Stimulated activated CD4-positive, alpha-beta T cell treated with anti-CD3 and anti-CD28 coated beads, Interleukin-12 subunit alpha, Interleukin-12 subunit beta, amount 100 ng/mL, for 24 hours (primary cell): ENCODE results near the gene NEDD9.

Experiments used
- DNase-seq, 2 experiments: peaks; one replicate each; pipeline ENCODE4 v3.0.0-alpha.2; 2020; ENCODE audit warnings: low read depth in 2 of 2

NEDD9 gene, protein sequence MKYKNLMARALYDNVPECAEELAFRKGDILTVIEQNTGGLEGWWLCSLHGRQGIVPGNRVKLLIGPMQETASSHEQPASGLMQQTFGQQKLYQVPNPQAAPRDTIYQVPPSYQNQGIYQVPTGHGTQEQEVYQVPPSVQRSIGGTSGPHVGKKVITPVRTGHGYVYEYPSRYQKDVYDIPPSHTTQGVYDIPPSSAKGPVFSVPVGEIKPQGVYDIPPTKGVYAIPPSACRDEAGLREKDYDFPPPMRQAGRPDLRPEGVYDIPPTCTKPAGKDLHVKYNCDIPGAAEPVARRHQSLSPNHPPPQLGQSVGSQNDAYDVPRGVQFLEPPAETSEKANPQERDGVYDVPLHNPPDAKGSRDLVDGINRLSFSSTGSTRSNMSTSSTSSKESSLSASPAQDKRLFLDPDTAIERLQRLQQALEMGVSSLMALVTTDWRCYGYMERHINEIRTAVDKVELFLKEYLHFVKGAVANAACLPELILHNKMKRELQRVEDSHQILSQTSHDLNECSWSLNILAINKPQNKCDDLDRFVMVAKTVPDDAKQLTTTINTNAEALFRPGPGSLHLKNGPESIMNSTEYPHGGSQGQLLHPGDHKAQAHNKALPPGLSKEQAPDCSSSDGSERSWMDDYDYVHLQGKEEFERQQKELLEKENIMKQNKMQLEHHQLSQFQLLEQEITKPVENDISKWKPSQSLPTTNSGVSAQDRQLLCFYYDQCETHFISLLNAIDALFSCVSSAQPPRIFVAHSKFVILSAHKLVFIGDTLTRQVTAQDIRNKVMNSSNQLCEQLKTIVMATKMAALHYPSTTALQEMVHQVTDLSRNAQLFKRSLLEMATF

DNA sequence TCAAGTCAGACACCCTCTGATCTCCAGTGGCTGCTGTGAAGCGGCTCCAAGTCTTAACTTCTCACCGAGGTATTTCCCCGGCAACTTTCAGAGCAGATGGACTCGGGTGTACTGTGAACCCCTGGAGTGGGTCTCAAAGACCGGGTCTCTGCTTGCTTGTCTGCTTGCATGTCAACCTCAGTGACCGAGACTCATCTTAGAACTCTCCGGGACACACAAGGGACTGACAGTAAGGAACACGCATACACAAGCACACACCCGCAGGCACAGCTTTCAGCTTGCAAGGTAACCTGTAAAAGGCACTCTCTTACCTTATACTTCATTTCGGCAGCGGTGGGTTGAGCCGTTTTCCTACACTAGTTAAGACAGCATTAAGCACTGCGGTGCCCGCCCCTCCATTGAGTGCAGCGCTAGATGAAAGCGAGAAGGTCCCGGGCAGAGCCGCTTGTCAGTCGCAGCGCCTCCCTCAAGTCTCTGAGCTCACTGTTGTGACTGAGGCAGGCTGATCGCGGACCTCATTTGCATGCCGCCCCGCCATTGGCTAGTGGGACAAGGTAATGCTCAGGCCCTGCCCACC lies at the start of gene NEDD9:
TSS of gene NEDD9 (minus strand) at position 476 of the 577 bp plus-strand sequence. CDS start at position 323, 153 bp downstream.
- DNase-seq, result peak; percentile 90

DNA sequence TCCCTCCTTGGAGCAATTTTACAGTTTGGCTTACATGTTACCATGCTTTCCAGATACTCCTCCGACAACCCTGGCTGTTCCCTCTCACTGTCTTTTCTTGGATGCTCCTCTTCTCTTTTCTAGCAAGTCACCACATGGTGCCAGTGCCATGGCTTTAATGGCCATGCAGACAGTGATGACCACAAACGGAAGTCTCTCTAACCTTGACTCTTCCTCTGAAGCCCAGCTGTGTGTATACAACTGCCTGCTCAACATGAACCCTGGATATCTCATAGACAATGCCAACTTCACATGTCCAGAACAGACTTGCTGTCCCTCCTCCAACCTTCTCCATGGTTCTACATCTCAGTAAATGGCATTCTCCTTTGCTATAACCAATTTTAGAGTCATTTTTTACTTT lies 49.8 kb upstream of the NEDD9 start:
- no peak for DNase-seq

DNA sequence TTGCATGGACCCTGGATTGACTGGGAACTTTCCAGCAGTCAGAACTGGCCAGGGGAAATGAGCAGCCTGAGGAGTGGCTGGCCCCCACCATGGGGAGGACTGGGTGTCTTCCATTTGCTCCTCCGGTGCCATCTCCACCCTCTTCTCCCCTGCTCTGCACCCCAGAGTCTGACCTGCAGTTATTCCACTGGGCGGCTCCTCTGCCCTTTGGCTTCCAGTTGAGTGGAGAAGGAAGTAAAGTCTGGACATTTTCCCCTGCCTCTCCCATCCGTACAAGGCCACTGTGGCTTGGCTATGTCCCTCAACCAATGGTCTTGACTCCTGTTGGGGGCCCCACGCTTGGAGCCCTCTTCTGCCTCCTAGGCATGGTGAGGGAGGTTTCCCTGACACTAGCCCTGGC lies 47.9 kb upstream of the NEDD9 start:
- no peak for DNase-seq

DNA sequence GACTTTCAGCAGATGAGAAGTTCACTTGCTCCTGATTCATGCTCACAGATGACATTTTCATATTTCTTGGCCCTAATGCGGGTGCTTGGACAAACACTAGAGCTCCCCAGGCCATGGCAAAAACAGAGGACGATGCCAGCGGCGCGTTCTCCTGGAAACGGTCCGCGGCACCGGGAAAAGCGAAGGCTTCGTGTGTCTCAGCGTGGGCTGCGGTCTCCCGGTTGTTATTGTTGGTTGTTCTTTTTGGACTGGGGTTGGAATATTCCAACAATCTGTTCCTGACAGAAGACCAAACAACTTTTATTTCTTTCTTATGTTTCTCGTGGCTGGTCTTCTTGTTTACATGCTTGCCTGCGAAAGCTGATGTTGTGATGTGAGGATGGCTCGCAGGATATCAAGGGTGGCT lies 46.8 kb upstream of the NEDD9 start:
- no peak for DNase-seq

DNA sequence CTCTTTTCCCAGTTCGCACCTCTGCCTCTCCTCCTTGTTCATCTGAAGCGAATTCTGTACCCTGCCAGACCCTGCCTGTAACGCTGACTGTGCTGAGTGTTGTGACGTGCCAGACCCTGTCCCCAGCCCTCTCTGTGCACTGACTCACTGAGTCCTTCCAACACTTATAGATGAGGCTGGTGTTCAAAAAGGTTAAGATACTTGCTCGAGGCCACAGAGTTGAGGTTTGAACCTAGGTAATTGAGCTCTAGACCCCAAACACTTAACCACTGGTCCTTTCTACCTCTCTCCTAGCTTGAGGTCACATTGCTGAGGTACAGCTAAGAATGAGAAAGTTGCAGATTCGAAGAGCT lies 45.7 kb upstream of the NEDD9 start:
- DNase-seq, result no peak

DNA sequence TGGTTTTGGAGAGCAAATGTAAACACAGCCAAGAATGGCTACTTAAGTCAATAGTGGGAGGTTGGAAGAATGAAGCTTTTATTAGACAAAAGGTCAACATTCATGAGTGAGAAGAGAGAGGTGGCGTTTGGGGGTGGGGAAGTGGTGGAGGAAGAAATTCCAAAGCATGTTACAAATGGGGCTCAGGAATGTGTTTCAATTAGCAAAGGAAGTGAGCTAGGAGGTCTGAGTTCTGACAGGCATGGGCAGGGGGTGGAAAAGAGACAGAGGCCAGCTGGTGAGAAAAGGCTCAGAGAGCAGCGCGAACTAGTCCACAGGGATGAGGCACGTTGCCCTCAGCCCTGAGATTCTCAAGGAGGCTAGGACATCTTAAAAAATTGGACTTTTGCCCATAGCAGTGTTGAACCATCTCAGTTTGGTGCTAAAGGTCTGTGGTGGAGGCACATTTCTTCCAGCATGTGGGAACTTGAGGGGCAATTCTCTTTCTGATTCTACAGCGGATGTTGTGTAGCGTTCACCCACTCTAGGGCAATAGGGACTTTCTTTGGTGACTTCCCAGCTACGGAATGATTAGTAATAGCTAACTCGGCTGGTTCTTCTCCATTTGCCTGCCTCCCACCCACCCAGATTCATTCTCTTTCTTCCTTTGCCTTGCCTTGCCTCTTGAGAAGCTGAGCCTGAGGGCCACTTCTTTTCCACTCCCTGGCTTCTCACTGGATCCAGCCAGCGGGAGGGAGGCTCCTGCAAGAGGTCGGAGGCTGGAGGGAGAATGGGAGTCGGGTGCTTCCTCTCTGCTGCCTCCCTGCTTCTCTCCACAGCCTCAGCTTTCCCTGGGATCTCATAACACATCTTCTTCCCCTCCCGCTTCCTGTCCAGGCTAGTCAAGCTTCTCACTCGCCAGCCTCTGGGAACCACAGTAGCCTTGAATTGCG lies 45.1 kb upstream of the NEDD9 start:
- no peak for DNase-seq

DNA sequence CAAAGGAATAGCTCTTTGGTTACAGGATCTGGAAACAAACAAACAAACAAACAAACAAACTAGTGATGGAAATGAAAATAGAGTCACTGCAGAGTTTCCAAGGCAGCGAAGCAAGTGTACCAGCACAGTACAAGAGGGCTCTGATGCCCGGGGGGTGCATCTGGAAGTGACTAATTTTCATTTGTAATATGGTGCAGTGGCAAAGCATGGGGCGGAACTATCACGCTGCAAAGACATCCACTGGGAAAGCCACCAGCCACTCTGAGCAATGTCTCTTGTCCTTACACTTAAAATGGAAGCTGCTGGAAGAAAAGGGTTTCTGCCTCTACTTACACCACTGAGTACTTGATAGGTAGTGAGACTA lies 44.4 kb upstream of the NEDD9 start:
- no peak for DNase-seq

DNA sequence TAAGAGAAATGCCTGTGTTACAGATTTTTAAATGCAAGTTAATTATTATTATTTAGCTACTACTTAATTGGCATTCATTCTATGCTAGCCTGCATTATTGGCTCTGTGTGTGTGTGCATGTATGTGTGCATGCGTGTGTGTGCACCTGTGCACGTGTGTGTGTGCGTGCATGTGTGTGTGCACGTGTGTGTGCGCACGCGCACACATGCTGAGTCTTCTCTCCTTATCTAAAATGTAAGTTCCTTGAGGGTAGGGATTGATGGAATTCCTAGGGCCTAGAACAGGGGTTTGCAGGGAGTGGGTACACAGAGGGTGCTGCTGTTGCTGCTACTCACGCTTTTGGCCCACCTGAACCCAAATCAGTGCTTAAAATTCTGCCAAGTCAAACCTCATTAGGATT lies 43.8 kb upstream of the NEDD9 start:
- DNase-seq, result no peak

DNA sequence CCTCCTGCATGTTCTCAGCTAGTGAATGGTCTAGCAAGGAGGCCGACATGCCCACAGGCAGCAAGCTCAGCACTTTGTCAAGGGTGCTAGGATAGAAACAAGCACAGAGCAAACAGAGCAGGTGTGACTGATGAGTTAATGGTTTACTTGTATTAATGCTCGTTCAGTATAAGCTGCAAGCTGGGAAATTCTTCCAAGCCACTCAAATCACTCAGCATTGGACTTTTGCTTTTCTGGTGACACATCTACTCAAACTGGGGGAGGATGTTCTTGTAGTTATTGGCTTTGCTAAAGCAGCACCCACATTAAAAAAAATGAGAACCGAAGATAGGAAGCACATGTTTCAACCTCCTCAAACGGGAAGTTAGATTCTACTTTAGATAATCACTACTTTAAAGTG lies 43.1 kb upstream of the NEDD9 start:
- no peak for DNase-seq

DNA sequence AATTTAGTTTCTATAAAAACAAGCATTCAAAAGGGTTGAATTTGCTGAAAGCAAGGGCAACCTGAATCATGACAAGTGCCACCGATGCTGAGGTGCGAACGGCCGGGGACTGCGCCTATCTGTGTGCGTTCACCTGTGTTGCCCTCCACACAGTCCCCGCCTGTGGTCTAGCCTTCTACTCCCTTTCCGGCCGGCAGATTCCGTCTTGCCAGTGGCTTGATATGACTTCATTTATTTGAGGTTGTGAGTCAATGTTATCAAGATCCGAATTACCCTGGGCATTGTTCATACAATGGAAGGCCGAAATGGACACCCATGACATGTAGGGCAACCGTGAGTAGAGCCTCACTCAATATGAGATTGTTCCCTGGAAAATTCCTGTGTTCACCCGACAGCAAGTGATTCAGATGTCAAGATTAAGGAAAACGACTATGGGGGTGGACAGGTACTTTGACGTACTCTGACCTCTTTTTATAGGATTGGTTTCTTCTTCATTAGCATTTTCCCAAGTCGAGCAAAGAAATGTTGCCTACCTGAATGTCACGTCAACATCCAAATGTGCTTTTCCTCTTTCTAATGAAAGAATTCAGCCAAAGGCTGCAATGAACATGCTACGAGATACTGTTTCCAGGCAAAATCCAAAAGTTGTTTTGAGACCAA lies 41.1 kb upstream of the NEDD9 start:
- no peak for DNase-seq

DNA sequence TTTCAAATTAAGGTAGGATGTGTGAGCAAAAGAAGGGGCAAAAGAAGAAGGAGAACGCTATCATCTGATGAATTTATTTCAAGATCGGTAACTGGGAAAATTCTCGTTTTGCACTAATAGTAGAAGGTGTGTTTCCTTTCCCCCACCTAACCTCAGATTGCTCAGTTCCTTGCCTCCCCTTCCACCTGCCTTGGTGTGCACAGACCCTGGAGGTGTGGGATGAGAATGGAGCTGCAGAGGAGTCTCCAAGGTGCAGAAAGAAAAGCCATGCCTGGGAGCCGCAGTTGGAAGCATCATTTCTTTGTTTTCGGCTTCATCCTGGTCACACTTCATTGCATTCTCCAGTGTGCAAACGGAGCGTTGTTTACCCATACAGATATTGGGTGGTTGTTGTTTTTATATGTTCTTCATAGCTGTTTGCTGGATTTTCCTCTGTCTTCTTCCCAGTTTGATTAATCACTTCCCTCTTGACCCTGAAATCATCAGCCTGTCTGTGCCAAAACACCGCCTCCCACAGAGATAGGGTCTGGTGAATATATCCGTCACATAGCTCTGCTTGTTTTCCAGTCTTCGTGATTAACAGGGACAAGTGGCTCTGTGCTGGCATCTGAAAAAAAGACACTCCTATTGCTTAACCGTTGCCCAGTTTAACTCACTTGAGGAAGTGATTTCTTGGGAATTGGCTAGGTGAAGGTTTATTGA lies 40.2 kb upstream of the NEDD9 start:
- DNase-seq, result no peak

DNA sequence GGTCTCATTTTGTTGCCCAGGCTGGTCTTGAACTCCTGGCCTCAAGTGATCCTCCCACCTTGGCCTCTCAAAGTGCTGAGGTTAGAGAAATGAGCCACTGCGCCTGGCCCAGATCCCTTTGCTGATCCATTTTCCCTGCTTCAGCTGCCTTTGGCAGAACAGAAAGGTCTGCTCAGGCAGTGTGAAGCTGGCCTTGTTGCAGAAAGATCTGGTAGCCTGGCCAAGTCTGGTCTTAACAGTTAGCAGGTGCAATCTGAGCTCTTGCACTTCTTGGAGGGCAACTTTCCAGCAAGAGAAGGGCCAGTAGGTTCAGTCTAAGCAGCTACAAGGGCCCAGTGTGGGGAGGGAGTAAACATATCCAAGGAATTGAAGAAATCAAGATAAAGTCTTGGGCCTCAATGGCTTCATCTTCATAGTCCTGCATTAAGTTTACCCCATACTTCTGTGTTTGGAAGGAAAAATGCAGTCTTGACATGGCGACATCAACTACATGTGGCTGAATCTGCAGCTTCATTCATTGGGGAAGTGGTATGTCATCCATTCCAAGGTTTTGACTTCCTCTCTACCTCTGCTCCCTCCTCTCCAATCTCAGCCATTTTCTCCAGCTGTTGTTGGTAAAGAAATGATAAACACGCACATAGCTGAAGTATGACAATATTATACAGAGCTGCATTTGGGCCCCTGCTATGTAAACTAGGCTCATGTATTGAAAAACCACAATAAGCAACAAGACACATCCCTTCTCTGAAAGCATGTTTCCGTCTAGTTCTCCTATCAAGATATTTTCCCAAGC lies 39.0 kb upstream of the NEDD9 start:
- DNase-seq, result no peak

DNA sequence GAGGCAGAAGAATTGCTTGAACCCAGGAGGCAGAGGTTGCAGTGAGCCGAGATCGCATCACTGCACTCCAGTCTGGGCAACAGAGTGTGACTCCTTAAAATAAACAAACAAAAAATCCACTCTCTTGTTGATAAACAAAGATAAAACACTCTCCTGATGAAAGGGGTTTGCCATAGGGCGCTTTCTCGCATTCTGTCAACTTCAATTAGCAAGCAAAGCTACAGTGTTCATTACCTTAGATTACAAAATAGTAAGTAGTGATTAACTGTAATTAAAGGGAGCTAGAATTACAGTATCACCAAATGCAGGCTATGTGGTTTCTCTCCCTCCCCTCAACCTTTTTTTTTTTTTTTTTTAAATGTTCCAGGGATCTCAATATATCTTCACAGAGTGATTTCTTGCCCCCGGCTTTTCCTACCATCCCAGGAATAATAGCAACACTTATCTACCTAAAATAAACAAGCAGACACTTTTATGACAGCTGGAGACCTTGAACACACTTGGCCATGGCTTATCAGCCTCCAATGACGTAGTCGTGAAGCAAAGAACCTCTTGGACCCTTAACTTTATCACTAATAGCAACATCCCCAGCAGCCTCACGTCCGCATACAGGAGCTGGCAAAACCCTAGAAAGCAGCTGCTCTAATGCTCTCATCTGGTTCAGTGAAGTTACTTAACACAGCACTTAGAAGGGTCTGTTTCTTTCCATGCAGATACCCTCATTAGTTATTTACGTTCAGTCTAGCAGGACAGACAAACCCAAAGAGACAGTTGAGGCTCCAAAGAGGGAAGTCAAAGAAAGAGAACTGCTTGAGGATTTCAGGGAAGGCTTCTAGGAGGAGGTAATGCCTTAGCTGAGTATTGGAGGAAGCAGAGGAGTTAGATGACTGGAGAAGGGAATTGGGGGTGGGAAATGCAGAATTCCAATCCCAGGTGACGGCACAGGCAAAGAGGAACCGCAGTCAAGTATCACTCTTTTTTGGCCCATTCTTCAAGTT lies 37.9 kb upstream of the NEDD9 start:
- DNase-seq, result no peak

DNA sequence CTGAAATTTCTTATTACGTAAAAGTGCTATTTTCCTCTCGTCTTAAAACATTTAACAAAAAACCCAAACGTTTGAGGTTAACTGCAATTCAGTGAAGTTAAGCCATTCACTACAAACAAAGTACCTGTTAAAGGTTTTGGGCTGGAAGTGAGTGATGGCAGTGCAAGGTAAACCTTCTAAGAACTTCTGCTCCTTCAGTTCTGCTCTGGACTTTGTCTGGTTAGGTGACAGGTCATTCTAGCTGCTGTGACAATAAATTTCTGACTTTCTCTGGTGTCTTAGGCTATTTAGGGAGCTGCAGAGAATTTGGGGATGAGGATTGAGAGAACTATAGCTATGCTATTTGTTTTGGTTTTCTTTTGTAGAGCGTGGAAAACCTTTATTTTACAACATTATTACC lies 36.5 kb upstream of the NEDD9 start:
- DNase-seq, result no peak

DNA sequence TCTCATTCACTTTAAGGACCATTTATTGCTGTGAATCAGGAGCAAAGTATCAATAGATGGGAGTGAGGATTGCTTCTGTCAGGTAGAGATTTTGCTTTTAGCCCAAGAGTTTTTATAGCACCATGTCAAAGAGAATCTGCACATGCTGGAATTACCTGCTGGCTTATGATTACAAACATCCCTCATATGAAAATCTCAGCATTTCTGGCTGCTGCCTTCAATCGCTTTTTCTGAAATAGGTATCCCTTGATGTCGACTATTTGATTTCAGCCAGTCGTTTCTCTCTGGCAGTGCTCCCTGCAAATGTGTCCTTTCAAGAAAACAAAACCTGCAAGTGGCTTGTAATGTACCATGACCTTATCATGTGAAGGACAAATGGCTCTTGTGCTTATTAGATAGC lies 34.5 kb upstream of the NEDD9 start:
- DNase-seq, result no peak

DNA sequence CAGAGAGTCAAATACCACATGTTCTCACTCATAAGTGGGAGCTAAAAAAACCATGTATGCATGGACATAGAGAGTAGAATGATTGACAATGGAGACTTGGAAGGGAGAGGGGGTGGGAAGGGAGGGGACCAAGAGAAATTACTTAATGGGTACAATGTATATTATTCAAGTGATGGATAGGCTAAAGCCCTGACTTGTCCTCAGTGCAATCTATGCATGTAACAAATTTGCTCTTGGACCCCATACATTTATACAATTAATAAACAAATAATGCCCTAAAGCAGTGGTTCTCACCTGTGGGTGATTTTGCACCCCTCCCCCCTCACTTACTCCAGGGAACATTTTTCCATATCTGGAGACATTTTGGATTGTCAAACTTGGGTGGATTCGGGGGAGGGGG lies 33.5 kb upstream of the NEDD9 start:
- no peak for DNase-seq

DNA sequence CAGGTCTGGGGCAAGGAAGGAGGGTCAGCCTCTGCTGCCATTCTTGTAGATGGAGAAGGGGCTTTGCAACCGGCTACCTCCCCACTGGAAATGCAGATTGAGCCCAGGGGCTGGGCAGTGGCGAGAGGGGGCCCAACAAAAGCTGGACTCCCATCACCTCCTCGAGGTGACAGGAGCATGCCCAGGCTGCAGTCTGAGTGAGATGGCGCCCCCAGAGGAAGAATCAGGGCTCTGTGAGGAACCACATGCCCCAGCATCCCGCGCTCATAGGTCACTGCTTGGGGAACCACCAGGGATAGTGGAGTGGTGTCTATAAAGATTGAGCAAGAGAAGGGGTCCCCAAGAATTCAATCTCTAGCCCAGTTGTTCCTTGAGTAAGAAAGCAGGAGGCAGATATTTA lies 31.6 kb upstream of the NEDD9 start:
- DNase-seq, result no peak

DNA sequence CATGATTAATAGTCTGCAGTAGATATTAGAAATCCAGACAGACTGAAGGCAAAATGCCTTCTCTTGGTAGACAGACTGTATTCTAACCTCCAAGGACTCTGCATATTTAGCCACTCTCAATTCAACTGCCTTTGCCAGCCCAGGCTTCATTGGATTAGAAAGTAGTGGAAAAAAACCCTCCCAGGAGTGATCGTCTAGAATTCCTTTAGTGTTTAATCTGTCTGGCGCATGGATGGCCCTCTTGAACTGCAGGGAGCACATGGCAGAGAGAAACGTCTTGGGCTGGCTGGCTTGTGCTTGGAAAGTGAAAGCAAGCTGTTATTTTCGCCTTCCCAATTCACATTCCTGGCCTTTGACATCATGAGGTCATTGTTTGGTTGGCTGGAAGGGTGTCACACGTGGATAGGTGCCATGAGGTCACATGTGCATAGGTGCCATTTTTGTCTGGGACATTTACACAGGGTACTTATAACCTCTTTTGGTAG lies 30.9 kb upstream of the NEDD9 start:
- no peak for DNase-seq
